Left ventricle myocardium inferior (tissue), 1 donor: ENCODE data around the gene STAT4. TPM values are rescaled to one million over a fixed set of nuclear protein-coding genes. Genes with fewer than 3 reads are reported as not detected.

ENCODE experiments used
- DNase-seq: peaks from one replicate; pipeline ENCODE4 v3.0.0-alpha.2; 2020
- H3K27ac ChIP-seq: fragments of 200-600 bp; replicated peaks from 2 replicates; pipeline ENCODE4 v1.8.0; 2021
- H3K27me3 ChIP-seq: fragments of 200-600 bp; 2 replicates; pipeline ENCODE4 v1.8.0; 2021; ENCODE audit warnings: low read depth
- H3K36me3 ChIP-seq: fragments of 200-600 bp; 2 replicates; pipeline ENCODE4 v1.8.0; 2021
- H3K4me1 ChIP-seq: fragments of 200-600 bp; 2 replicates; pipeline ENCODE4 v1.8.0; 2021
- H3K4me3 ChIP-seq: fragments of 200-600 bp; 2 replicates; pipeline ENCODE4 v1.8.0; 2021; ENCODE audit warnings: mild to moderate bottlenecking, moderate library complexity
- H3K9me3 ChIP-seq: fragments of 200-600 bp; replicated peaks from 2 replicates; pipeline ENCODE4 v1.8.0; 2021
- intact Hi-C: fragments of 100-400 bp; cut with micrococcal nuclease; formaldehyde crosslinking; loops from one replicate; pipeline ENCODE4 v1.11.0; 2022
- total RNA-seq: library from RNA; stranded (reverse); fragmentation: NEBNext Ultra II Directional; extraction: Animal tissue kit (Norgen Biotek cat#: 25700); gene quantifications from one replicate; pipeline ENCODE4 v1.2.1, GENCODE V29; 2021
- TF ChIP-seq, protein P1 (sequence below): fragments of 200-600 bp; IDR thresholded peaks from 2 replicates; pipeline ENCODE4 v1.8.0; 2021; ENCODE audit warnings: antibody characterized with exemption, mild to moderate bottlenecking, borderline replicate concordance
- donor health status: DM: no; HTN: yes; CAD: no; lungs with severe emphysema.

The STAT4 gene
- total RNA-seq, 1 donor from 2014 or later: 0.82 TPM

DNA sequence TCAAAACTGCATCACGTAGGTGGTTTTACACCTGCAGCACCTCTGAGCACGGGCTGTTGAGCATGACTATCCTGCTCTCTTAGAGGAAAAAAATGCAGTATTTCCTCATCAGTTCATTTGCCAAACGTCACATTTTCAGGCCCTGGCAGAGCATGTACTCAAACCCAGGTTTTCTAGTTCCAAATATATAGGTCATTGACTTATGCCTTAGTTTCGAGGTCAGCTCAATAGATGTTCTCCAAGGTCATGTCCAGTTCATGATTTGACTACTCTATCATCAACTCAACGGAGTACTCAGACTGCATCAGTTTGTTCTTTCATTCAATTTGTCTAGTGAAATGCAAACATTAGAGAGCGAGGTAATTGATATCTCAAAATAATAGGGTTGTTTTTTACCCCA, 97.5 kb downstream of the STAT4 start:
- TF ChIP-seq, protein P1, sequence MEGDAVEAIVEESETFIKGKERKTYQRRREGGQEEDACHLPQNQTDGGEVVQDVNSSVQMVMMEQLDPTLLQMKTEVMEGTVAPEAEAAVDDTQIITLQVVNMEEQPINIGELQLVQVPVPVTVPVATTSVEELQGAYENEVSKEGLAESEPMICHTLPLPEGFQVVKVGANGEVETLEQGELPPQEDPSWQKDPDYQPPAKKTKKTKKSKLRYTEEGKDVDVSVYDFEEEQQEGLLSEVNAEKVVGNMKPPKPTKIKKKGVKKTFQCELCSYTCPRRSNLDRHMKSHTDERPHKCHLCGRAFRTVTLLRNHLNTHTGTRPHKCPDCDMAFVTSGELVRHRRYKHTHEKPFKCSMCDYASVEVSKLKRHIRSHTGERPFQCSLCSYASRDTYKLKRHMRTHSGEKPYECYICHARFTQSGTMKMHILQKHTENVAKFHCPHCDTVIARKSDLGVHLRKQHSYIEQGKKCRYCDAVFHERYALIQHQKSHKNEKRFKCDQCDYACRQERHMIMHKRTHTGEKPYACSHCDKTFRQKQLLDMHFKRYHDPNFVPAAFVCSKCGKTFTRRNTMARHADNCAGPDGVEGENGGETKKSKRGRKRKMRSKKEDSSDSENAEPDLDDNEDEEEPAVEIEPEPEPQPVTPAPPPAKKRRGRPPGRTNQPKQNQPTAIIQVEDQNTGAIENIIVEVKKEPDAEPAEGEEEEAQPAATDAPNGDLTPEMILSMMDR: no peak
- H3K36me3 ChIP-seq: no peaks in the 10 kb centered on the region
- no peak overlapping the region for H3K4me3 ChIP-seq
- DNase-seq: no peak
- H3K9me3 ChIP-seq: no peaks in the 10 kb centered on the region
- intact Hi-C loops: loop anchor here (10.0 kb wide), 2 partner anchors 102 to 472 kb away; partner anchors contain the start of gene STAT4
- no peak overlapping the region for H3K27ac ChIP-seq
- peaks cover 19% of the 10 kb centered on the region for H3K27me3 ChIP-seq
- peaks cover 13% of the 10 kb centered on the region for H3K4me1 ChIP-seq

GRCh38 chr2:191051825-191052778, 98.7 kb downstream of the STAT4 start:
- no peak overlapping the region for H3K27ac ChIP-seq
- intact Hi-C loops: loop anchor here (10.0 kb wide), 2 partner anchors 103 to 473 kb away; partner anchors contain the start of gene STAT4
- DNase-seq: no peak

GRCh38 chr2:191051177-191051576, 99.6 kb downstream of the STAT4 start:
- Histone ChIP-seq H3K4me1 (peaks cover 13% of the 10 kb centered on the region), H3K27ac (peak overlapping the region; percentile 32), H3K27me3 (peaks cover 27% of the 10 kb centered on the region), H3K9me3 (no peaks in the 10 kb centered on the region), H3K36me3 (no peaks in the 10 kb centered on the region), H3K4me3 (no peak overlapping the region)
- DNase-seq: no peak
- intact Hi-C loops: loop anchor here (10.0 kb wide), 2 partner anchors 104 to 474 kb away; partner anchors contain the start of gene STAT4
- TF ChIP-seq, protein P1: no peak

More at GRCh38 chr2:191051825-191052778, 98.7 kb downstream of the STAT4 start:
- Histone ChIP-seq H3K4me1 (peaks cover 13% of the 10 kb centered on the region), H3K4me3 (no peak overlapping the region), H3K27me3 (peaks cover 19% of the 10 kb centered on the region), H3K9me3 (no peaks in the 10 kb centered on the region), H3K36me3 (no peaks in the 10 kb centered on the region)
- TF ChIP-seq, protein P1: peak; percentile 71

- TF ChIP-seq, protein P1: no peak
- H3K27ac ChIP-seq: peak overlapping the region; percentile 32
- peaks cover 28% of the 10 kb centered on the region for H3K27me3 ChIP-seq
- no peaks in the 10 kb centered on the region for H3K9me3 ChIP-seq
- DNase-seq: no peak
- H3K4me1 ChIP-seq: peaks cover 13% of the 10 kb centered on the region
- intact Hi-C loops: loop anchor here (10.0 kb wide), 2 partner anchors 104 to 474 kb away; partner anchors contain the start of gene STAT4
- no peaks in the 10 kb centered on the region for H3K36me3 ChIP-seq
- H3K4me3 ChIP-seq: no peak overlapping the region
These were observed 100.2 kb downstream of the STAT4 start for GRCh38 chr2:191050640-191050987.

DNA sequence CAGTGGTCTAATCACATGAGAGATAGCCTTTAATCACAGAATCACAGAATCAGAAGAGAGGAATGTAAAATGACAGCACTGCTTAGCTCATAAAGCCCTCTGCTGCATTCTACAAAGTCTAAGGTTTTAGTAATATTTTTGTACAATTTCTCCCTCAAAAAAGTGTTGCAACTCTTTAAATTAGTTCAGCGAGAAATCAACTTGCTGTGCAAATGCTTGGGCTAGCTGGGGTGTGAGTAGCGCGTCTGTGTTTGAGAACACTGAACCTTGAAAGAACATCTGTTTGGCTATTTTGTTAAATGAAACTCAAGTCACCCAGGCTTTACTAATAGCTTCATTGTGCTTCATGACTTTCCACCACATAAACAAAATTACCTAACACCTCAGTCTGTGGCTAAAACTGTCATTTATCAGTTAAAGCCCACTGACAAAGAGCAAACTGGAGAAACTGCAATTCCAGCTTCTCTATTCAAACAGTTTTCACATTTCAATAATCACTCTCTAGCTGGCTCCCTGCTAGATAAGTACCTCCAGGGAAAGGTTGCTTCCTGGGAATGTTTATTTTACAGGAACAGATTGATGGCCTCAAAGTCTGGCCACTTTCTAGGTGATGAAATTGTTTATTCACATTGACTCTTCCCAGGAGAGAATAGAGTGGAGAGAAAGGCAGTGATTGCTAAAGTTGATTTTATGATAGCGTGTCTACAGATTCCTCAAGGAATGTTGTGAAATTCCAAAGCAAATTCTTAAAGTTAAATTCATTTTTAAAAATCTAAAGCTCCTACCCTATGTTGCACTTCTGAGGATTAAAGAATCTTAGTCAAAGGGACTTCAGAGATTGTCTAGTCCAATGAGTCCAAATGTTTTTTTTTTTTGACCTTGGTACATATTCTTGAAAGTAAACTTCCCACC, 100.8 kb downstream of the STAT4 start:
- no peak for DNase-seq
- peak overlapping the region; percentile 61 for H3K27ac ChIP-seq
- no peak overlapping the region for H3K4me3 ChIP-seq
- H3K4me1 ChIP-seq: peaks cover 13% of the 10 kb centered on the region
- H3K9me3 ChIP-seq: no peaks in the 10 kb centered on the region
- peaks cover 28% of the 10 kb centered on the region for H3K27me3 ChIP-seq
- intact Hi-C loops: loop anchor here (10.0 kb wide), 2 partner anchors 105 to 475 kb away; partner anchors contain the start of gene STAT4
- no peaks in the 10 kb centered on the region for H3K36me3 ChIP-seq
- TF ChIP-seq, protein P1: no peak
